Measurements from ENCODE around the gene FRMD8. TPM values are rescaled to one million over a fixed set of nuclear protein-coding genes. Genes with fewer than 3 reads are reported as not detected.

FRMD8 gene
- total RNA-seq, 1 donor from 2014 or later: 70.6 TPM

DNA sequence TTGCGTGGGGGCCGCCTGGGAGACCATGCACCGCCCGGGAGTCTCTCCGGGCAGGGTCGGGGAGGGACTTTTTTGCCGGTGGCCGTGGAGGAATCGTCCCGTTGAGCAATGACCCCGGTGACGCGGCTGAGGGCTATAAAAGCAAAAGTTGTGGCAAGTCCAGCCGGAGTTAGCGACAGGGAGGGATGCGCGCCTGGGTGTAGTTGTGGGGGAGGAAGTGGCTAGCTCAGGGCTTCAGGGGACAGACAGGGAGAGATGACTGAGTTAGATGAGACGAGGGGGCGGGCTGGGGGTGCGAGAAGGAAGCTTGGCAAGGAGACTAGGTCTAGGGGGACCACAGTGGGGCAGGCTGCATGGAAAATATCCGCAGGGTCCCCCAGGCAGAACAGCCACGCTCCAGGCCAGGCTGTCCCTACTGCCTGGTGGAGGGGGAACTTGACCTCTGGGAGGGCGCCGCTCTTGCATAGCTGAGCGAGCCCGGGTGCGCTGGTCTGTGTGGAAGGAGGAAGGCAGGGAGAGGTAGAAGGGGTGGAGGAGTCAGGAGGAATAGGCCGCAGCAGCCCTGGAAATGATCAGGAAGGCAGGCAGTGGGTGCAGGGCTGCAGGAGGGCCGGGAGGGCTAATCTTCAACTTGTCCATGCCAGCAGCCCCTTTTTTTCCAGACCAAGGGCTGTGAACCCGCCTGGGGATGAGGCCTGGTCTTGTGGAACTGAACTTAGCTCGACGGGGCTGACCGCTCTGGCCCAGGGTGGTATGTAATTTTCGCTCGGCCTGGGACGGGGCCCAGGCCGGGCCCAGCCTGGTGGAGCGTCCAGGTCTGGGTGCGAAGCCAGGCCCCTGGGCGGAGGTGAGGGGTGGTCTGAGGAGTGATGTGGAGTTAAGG is 36.4 kb downstream of the FRMD8 start, which contains the start of gene NEAT1:
Gene NEAT1, plus strand, starts transcription at position 166 of the 883 bp plus-strand sequence.
- ATAC-seq (ENCODE audit: low read depth) (peak; percentile 13), DNase-seq (peak; percentile 90)
- ChIA-PET CTCF (interaction anchor here (0.9 to 12.8 kb wide), 2 partner anchors 54 to 81 kb away, joined by 3 to 289 read pairs; partner anchors contain the start of gene MALAT1), POLR2A (interaction anchor here (0.5 to 19.3 kb wide), 28 partner anchors 4 to 651 kb away, joined by 3 to 3752 read pairs (median 9); partner anchors contain the start of genes DPF2, FRMD8, MALAT1 and NEAT1)
- H3K9me3 Mint-ChIP-seq: no peaks in the 10 kb centered on the region
- peaks cover 76% of the 10 kb centered on the region for H3K4me1 Mint-ChIP-seq
- no peaks in the 10 kb centered on the region for H3K27me3 Mint-ChIP-seq
- peak within 1 kb of the TSS; percentile 100 for H3K27ac Mint-ChIP-seq
- TF ChIP-seq, protein P1, sequence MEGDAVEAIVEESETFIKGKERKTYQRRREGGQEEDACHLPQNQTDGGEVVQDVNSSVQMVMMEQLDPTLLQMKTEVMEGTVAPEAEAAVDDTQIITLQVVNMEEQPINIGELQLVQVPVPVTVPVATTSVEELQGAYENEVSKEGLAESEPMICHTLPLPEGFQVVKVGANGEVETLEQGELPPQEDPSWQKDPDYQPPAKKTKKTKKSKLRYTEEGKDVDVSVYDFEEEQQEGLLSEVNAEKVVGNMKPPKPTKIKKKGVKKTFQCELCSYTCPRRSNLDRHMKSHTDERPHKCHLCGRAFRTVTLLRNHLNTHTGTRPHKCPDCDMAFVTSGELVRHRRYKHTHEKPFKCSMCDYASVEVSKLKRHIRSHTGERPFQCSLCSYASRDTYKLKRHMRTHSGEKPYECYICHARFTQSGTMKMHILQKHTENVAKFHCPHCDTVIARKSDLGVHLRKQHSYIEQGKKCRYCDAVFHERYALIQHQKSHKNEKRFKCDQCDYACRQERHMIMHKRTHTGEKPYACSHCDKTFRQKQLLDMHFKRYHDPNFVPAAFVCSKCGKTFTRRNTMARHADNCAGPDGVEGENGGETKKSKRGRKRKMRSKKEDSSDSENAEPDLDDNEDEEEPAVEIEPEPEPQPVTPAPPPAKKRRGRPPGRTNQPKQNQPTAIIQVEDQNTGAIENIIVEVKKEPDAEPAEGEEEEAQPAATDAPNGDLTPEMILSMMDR (IDR thresholded peaks at IDR 0.05): no peak
- peaks cover 53% of the 10 kb centered on the region for H3K36me3 Mint-ChIP-seq (ENCODE audit: low read depth)
- intact Hi-C loops (cut with micrococcal nuclease): no loop called here
- H3K4me3 Mint-ChIP-seq: peak within 1 kb of the TSS; percentile 100

DNA sequence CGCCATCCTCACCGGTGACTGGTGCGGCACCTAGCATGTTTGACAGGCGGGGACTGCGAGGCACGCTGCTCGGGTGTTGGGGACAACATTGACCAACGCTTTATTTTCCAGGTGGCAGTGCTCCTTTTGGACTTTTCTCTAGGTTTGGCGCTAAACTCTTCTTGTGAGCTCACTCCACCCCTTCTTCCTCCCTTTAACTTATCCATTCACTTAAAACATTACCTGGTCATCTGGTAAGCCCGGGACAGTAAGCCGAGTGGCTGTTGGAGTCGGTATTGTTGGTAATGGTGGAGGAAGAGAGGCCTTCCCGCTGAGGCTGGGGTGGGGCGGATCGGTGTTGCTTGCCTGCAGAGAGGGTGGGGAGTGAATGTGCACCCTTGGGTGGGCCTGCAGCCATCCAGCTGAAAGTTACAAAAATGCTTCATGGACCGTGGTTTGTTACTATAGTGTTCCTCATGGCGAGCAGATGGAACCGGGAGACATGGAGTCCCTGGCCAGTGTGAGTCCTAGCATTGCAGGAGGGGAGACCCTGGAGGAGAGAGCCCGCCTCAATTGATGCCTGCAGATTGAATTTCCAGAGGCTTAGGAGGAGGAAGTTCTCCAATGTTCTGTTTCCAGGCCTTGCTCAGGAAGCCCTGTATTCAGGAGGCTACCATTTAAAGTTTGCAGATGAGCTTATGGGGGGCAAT is 37.2 kb downstream of the FRMD8 start:
- TF ChIP-seq, protein P1 (IDR thresholded peaks at IDR 0.05): no peak
- peaks cover 53% of the 10 kb centered on the region for H3K36me3 Mint-ChIP-seq (ENCODE audit: low read depth)
- intact Hi-C loops (cut with micrococcal nuclease): no loop called here
- peaks cover 77% of the 10 kb centered on the region for H3K4me1 Mint-ChIP-seq
- DNase-seq (no peak), ATAC-seq (ENCODE audit: low read depth) (no peak)
- ChIA-PET CTCF (interaction anchor here (1.0 to 12.8 kb wide), 2 partner anchors 41 to 80 kb away, joined by 3 to 289 read pairs; partner anchors contain the start of genes MALAT1 and SLC25A45), POLR2A (interaction anchor here (1.1 to 19.3 kb wide), 18 partner anchors 5 to 289 kb away, joined by 3 to 3752 read pairs (median 30); partner anchors contain the start of genes DPF2, FRMD8, MALAT1 and NEAT1)
- peak overlapping the region; percentile 100 for H3K27ac Mint-ChIP-seq
- peak overlapping the region; percentile 100 for H3K4me3 Mint-ChIP-seq
- no peaks in the 10 kb centered on the region for H3K9me3 Mint-ChIP-seq
- no peaks in the 10 kb centered on the region for H3K27me3 Mint-ChIP-seq

DNA sequence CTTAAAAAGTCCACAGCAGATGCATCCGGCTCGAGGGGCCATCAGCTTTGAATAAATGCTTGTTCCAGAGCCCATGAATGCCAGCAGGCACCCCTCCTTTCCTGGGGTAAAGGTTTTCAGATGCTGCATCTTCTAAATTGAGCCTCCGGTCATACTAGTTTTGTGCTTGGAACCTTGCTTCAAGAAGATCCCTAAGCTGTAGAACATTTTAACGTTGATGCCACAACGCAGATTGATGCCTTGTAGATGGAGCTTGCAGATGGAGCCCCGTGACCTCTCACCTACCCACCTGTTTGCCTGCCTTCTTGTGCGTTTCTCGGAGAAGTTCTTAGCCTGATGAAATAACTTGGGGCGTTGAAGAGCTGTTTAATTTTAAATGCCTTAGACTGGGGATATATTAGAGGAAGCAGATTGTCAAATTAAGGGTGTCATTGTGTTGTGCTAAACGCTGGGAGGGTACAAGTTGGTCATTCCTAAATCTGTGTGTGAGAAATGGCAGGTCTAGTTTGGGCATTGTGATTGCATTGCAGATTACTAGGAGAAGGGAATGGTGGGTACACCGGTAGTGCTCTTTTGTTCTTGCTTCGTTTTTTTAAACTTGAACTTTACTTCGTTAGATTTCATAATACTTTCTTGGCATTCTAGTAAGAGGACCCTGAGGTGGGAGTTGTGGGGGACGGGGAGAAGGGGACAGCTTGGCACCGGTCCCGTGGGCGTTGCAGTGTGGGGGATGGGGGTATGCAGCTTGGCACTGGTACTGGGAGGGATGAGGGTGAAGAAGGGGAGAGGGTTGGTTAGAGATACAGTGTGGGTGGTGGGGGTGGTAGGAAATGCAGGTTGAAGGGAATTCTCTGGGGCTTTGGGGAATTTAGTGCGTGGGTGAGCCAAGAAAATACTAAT is 38.0 kb downstream of the FRMD8 start:
- no peak for ATAC-seq (ENCODE audit: low read depth)
- Mint-ChIP-seq H3K27me3 (no peaks in the 10 kb centered on the region), H3K27ac (peak overlapping the region; percentile 100), H3K36me3 (ENCODE audit: low read depth) (peaks cover 53% of the 10 kb centered on the region), H3K4me1 (peaks cover 77% of the 10 kb centered on the region), H3K4me3 (peak overlapping the region; percentile 100), H3K9me3 (no peaks in the 10 kb centered on the region)
- intact Hi-C loops (cut with micrococcal nuclease): loop anchor here (1.0 kb wide), 3 partner anchors 8 to 73 kb away; partner anchors contain the start of gene SLC25A45
- TF ChIP-seq, protein P1 (IDR thresholded peaks at IDR 0.05): no peak
- ChIA-PET CTCF (interaction anchor here (0.8 to 12.8 kb wide), 5 partner anchors 8 to 80 kb away, joined by 3 to 289 read pairs (median 4); partner anchors contain the start of genes MALAT1 and SLC25A45), POLR2A (interaction anchor here (0.7 to 19.3 kb wide), 20 partner anchors 6 to 435 kb away, joined by 3 to 3752 read pairs (median 14); partner anchors contain the start of genes DPF2, FRMD8, MALAT1 and MUS81)
- DNase-seq: peak; percentile 35

DNA sequence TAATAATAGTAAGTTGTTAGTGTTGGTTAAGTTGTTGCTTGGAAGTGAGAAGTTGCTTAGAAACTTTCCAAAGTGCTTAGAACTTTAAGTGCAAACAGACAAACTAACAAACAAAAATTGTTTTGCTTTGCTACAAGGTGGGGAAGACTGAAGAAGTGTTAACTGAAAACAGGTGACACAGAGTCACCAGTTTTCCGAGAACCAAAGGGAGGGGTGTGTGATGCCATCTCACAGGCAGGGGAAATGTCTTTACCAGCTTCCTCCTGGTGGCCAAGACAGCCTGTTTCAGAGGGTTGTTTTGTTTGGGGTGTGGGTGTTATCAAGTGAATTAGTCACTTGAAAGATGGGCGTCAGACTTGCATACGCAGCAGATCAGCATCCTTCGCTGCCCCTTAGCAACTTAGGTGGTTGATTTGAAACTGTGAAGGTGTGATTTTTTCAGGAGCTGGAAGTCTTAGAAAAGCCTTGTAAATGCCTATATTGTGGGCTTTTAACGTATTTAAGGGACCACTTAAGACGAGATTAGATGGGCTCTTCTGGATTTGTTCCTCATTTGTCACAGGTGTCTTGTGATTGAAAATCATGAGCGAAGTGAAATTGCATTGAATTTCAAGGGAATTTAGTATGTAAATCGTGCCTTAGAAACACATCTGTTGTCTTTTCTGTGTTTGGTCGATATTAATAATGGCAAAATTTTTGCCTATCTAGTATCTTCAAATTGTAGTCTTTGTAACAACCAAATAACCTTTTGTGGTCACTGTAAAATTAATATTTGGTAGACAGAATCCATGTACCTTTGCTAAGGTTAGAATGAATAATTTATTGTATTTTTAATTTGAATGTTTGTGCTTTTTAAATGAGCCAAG is 38.9 kb downstream of the FRMD8 start:
- Mint-ChIP-seq H3K27ac (peak overlapping the region; percentile 100), H3K4me1 (peaks cover 78% of the 10 kb centered on the region), H3K9me3 (no peaks in the 10 kb centered on the region), H3K27me3 (no peaks in the 10 kb centered on the region), H3K4me3 (peak overlapping the region; percentile 100), H3K36me3 (ENCODE audit: low read depth) (peaks cover 55% of the 10 kb centered on the region)
- DNase-seq (no peak), ATAC-seq (ENCODE audit: low read depth) (peak; percentile 38)
- ChIA-PET CTCF (interaction anchor here (0.8 to 12.8 kb wide), 4 partner anchors 9 to 79 kb away, joined by 3 to 289 read pairs (median 8); partner anchors contain the start of gene MALAT1), POLR2A (interaction anchor here (0.7 to 19.3 kb wide), 19 partner anchors 7 to 434 kb away, joined by 3 to 3752 read pairs (median 9); partner anchors contain the start of genes DPF2, FRMD8, MALAT1 and MUS81)
- TF ChIP-seq, protein P1 (IDR thresholded peaks at IDR 0.05): no peak
- intact Hi-C loops (cut with micrococcal nuclease): loop anchor here (1.0 kb wide), 3 partner anchors 9 to 72 kb away; partner anchors contain the start of gene SLC25A45
